Esophagus squamous epithelium (tissue), 5 donors: ENCODE data around the gene NLK. TPM values are rescaled to one million over a fixed set of nuclear protein-coding genes. Genes with fewer than 3 reads are reported as not detected.

Source experiments
- DNase-seq: peaks from one replicate; lab custom pipeline; 2025; lab: John Stamatoyannopoulos, UW
- H3K27ac ChIP-seq, 4 donors: fragments of 200-600 bp; sonication (generic); one replicate each; pipeline ENCODE4 v1.5.1; 2016 to 2019; ENCODE audit warnings: mild to moderate bottlenecking in 1 of 4
- H3K27me3 ChIP-seq, 4 donors: fragments of 200-600 bp; sonication (generic); 1 replicate in 3 of 4; 2 replicates in 1 of 4; pipeline versions ENCODE4 v1.5.1 to v1.6.0; 2017 to 2021; ENCODE audit warnings: antibody characterized with exemption in 1 of 4
- H3K36me3 ChIP-seq, 3 donors: fragments of 200-600 bp; sonication (generic); one replicate each; pipeline ENCODE4 v1.5.1; 2016 to 2019
- H3K4me1 ChIP-seq, 3 donors: fragments of 200-600 bp; sonication (generic); one replicate each; pipeline ENCODE4 v1.5.1; 2017 to 2019
- H3K4me3 ChIP-seq, 4 donors: fragments of 200-600 bp; sonication (generic); 1 replicate in 3 of 4; 2 replicates in 1 of 4; pipeline ENCODE4 v1.5.1; 2016 to 2019; ENCODE audit warnings: mild to moderate bottlenecking in 2 of 4, moderate library complexity in 1 of 4
- H3K9me3 ChIP-seq, 3 donors: fragments of 200-600 bp; sonication (generic); one replicate each; pipeline ENCODE4 v1.5.1; 2016 to 2019
- CTCF ChIP-seq, 6 experiments: fragments of 450-650 bp in 4 of 6; fragments of 200-600 bp in 2 of 6; sonication (generic) in 2 of 6; IDR thresholded peaks; one replicate each; pipeline ENCODE4 v1.5.1; 2016 to 2019; ENCODE audit warnings: antibody characterized with exemption in 6 of 6, mild to moderate bottlenecking in 4 of 6, moderate library complexity in 4 of 6
- POLR2A ChIP-seq, 4 donors: fragments of 450-650 bp; IDR thresholded peaks; one replicate each; pipeline ENCODE4 v1.6.1; 2017; ENCODE audit warnings: antibody characterized with exemption in 4 of 4, mild to moderate bottlenecking in 4 of 4, moderate library complexity in 3 of 4
- WGBS, 2 donors: methylation state at CpG; one replicate each; pipeline ENCODE4 v1.1.5; 2018; 5-methylcytosine and 5-hydroxymethylcytosine counted together
- intact Hi-C: fragments of 100-400 bp; cut with DNase I; formaldehyde crosslinking; loops from one replicate; pipeline ENCODE4 v1.15.0; 2022
- total RNA-seq, 4 donors: library from RNA; depleted of rRNA; stranded (reverse); fragments of >200 nt; gene quantifications; one replicate each; pipeline ENCODE4 v1.1.0, GENCODE V29; 2016
- donor health status: DM: yes; HTN: yes; CAD: no.

NLK gene
- total RNA-seq, 4 donors from 2014 or later: 7.5 to 14.0 (median 11.4) TPM

GRCh38 chr17:28173801-28174200 lies 131.3 kb downstream of the NLK start:
- WGBS, 2 donors: 37 to 67% methylated on average over 1 of the region's 1 CpG
- TF ChIP-seq CTCF (IDR thresholded peaks at IDR 0.05): no peak
- no peak for TF ChIP-seq POLR2A (IDR thresholded peaks at IDR 0.05)
- Histone ChIP-seq H3K9me3 (no peaks in the 10 kb centered on the region), H3K4me3 (no peak overlapping the region), H3K36me3 (peaks cover 0 to 21% (median under 1%) of the 10 kb centered on the region in 3 donors), H3K27me3 (no peaks in the 10 kb centered on the region), H3K4me1 (no peaks in the 10 kb centered on the region), H3K27ac (no peak overlapping the region)
- intact Hi-C loops: no loop called here
- DNase-seq: no peak

- Histone ChIP-seq H3K27ac (no peak overlapping the region), H3K27me3 (no peaks in the 10 kb centered on the region), H3K36me3 (peaks cover 0 to 14% (median 0%) of the 10 kb centered on the region in 3 donors), H3K4me3 (no peak overlapping the region), H3K9me3 (no peaks in the 10 kb centered on the region), H3K4me1 (no peaks in the 10 kb centered on the region)
- WGBS, 2 donors: 73 to 74% methylated on average over 5 of the region's 5 CpGs
- TF ChIP-seq CTCF (IDR thresholded peaks at IDR 0.05) (no peak), POLR2A (IDR thresholded peaks at IDR 0.05) (no peak)
- intact Hi-C loops: no loop called here
- no peak for DNase-seq
Observed at GRCh38 chr17:28174352-28175046, 132.0 kb downstream of the NLK start.

DNA sequence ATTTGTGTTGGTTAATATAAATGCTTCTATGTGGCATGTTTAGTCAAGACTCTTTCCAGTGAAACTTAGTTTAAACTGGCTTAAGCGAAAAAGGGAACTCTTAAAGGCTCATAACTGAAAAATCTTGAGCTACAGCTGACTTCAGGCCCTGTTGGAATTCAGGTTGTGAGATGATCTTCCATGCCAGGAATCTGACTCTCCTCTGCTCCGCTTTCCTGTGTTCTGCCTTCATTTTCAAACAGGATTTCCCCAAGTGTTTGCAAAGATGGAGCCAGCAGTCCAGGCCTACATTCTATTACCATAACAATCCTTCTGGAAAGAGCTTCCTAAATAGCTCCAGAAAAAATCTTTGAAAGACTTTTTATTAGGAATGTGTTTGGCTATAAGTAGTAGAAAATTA lies 134.9 kb downstream of the NLK start:
- Histone ChIP-seq H3K4me1 (no peaks in the 10 kb centered on the region), H3K27me3 (no peaks in the 10 kb centered on the region), H3K4me3 (no peak overlapping the region), H3K9me3 (no peaks in the 10 kb centered on the region), H3K27ac (no peak overlapping the region), H3K36me3 (peaks cover 0 to 7% (median 0%) of the 10 kb centered on the region in 3 donors)
- WGBS, 2 donors: 93 to 98% methylated on average over 2 of the region's 2 CpGs
- no peak for DNase-seq
- TF ChIP-seq CTCF (IDR thresholded peaks at IDR 0.05) (no peak), POLR2A (IDR thresholded peaks at IDR 0.05) (no peak)
- intact Hi-C loops: no loop called here

GRCh38 chr17:28178800-28179199 lies 136.3 kb downstream of the NLK start:
- Histone ChIP-seq H3K9me3 (no peaks in the 10 kb centered on the region), H3K4me1 (no peaks in the 10 kb centered on the region), H3K27ac (no peak overlapping the region), H3K36me3 (no peaks in the 10 kb centered on the region), H3K27me3 (no peaks in the 10 kb centered on the region), H3K4me3 (no peak overlapping the region)
- DNase-seq: no peak
- intact Hi-C loops: no loop called here
- TF ChIP-seq POLR2A (IDR thresholded peaks at IDR 0.05) (no peak), CTCF (IDR thresholded peaks at IDR 0.05) (no peak)
- 88 to 91% methylated on average over 3 of the region's 3 CpGs for WGBS, 2 donors

GRCh38 chr17:28180449-28180848 lies 138.0 kb downstream of the NLK start:
- Histone ChIP-seq H3K9me3 (no peaks in the 10 kb centered on the region), H3K4me3 (no peak overlapping the region), H3K36me3 (peaks cover 0 to 13% (median 0%) of the 10 kb centered on the region in 3 donors), H3K27me3 (no peaks in the 10 kb centered on the region), H3K27ac (no peak overlapping the region), H3K4me1 (no peaks in the 10 kb centered on the region)
- WGBS, 2 donors: 44 to 75% methylated on average over 1 of the region's 1 CpG
- no peak for DNase-seq
- intact Hi-C loops: no loop called here
- TF ChIP-seq POLR2A (IDR thresholded peaks at IDR 0.05): no peak
- TF ChIP-seq CTCF (IDR thresholded peaks at IDR 0.05): no peak
